GM21381 (cell line): ENCODE data around the gene GNG10.
A peak's percentile ranks its signal among the peaks of the same experiment; 100 is the strongest.
"Not testable (repeated sequence)": the region's sequence is repeated elsewhere in the genome, so short reads cannot be mapped to it uniquely, and the experiment has no call there.

ENCODE experiments used
- ATAC-seq: cut with Tn5 transposase; IDR thresholded peaks from one replicate; pipeline ENCODE4 v1.9.1; 2021; ENCODE audit warnings: mild to moderate bottlenecking, moderate library complexity; ENCODE audit not compliant: unreplicated experiment

GNG10 gene

DNA sequence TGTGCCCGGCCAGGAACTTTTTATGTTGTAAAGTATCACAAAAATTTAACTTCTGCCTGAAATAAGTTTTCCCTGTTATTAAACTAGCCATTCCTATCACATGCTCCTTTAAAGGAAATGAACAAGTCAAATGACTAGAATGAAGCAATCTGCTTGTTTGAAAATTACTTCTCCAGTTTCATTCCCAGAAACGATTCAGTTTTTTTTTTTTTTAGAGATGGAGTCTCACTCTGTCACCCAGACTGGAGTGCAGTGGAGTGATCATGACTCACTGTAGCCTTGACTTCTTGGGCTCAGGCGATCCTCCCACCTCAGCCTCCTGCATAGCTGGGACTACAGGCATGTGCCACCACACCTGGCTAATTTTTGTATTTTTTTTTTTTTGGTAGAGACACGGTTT, 13.3 kb upstream of the GNG10 start:
- ATAC-seq = no peak

DNA sequence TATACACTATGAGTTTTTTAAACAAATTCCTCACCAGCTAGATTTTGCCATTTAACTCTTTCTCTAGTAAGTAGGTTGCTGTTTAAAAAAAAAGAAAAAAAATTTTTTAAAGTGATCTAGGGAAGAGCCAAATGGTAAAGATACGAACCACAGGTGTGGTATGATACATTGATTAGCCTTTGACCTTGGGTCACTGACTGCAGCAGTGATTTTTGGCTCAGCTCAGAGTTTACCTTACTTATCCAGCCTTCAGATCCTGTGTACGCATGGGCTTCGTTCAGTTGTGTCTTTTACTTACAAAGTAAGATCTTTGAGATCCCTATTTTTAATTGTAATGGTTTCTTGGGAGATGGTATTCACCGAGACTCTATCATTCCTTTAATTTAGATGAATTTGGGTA, 12.4 kb upstream of the GNG10 start:
- no peak for ATAC-seq

DNA sequence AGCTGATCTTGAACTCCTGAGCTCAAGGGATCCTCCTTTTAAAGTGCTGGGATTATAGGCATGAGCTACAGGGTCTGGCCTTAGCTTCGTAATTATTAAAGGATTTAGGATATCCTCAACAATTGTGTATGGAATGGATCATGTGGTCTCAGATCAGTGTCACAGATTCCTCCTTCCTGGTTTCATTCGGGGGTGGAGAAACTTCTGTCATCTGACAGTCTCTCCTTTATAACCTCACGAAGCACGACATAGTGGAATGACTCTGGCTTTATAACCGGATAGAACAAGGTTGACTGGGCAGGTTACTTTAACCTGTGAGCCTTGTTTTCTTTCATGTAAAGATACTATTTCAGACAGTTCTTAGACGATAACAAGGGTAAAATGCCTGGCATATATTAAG, 4.4 kb upstream of the GNG10 start:
- ATAC-seq = no peak

DNA sequence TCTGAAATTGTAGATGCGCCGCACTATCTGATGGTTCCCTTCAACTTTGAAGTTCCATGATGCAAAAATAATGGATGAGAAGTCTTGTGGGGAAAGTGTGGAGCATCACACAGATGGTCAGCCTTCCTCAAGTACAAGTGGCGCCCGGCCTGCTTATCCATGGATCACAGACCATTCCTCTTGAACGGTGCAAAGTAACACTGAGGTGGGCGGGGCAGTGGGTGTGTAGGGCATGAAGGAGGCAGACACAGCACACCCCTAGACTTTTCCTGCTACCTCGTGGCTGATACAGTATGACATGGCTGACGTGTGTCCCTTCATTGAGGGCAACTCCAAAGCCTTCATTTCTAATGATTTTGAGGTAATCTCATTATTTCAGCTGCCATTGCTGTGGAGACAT, 2.5 kb upstream of the GNG10 start:
- no peak for ATAC-seq

DNA sequence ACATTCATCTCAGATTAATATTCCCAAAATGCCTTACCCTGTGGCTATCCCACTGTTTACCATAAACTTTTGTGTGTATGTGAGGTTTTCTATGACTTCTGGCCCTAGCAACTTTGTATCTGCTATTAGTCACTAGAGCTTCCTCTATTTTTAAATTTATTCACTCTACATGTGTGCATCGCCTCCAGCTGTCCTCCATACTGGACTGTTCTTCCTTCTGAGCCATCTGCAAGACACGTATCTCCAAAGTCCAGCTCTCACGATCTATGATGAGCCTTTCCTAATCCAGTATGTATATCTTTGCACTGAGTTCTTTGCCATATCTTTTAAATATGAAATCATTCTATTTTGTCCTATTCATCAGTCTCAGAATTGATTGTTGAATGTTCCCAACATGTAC, 1.7 kb upstream of the GNG10 start:
- ATAC-seq = no peak

DNA sequence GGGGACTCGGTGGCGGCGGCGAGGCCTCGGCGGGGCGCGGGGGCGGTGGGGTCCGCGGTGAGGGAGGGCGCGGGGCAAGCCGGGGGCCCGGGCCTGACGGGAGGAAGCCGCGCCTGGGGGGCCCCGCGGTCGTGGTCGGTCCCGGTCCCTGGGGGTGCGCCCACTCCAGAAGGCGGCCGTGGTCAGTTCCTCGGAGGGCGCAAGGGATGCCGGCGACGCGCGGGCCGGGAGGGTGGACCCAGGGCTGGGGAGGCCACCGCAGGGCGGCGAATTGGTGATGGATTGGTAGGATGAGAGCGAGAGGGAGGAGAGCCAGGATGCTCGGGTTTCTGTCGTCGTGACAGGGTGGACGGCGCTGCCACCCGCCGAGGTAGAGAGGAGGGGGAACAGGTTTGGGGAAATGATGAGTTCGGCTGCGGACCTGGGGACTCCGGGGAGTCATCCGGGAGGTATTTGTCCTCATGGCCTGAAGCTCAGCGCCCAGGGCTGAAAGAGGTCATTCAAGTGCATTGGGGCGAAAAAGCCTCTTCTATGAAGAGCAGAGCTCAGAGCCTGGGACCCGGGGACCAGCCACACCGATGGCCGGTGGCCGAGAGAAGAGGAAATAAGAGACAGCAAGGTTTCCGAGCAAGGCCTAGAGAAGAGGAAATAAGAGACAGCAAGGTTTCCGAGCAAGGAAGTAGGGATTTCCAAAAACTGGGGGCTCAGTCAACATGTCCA, 557 bp downstream of the GNG10 start:
- ATAC-seq = peak; percentile 39

DNA sequence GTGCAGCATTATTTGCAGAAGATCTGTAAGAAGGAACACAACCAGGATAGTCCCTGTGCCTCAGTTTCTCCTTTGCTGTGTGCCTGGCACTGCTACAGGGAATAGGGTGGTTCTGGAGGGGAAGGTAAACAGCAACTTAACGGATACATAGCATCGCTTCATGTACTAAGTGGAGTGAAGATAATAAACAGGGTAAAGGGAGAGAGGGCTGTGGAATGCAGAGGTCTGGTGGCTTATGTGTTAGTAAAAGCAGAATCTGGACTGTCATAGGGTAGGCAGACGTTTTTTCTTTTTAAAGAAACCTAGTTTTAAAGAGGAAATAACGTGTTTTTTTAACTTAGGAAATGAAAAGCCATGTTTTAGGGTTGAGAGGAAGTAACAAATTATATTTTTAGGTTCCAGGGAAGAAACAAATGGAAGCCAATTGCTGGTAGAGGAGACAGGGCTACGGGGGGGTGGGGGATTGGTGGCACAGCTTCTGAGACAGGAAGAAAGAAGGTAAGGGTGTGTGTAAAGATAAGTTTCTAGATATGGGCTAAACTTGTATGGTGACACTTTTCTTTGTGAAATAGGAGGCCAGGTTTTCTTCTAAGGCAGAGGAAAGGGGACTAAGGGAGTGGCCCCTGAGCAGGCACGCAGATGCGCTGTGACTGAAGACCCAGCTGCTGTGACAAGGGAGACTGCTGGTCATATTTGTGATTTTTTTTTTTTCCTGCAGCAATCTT, 1.3 kb downstream of the GNG10 start:
- no peak for ATAC-seq

DNA sequence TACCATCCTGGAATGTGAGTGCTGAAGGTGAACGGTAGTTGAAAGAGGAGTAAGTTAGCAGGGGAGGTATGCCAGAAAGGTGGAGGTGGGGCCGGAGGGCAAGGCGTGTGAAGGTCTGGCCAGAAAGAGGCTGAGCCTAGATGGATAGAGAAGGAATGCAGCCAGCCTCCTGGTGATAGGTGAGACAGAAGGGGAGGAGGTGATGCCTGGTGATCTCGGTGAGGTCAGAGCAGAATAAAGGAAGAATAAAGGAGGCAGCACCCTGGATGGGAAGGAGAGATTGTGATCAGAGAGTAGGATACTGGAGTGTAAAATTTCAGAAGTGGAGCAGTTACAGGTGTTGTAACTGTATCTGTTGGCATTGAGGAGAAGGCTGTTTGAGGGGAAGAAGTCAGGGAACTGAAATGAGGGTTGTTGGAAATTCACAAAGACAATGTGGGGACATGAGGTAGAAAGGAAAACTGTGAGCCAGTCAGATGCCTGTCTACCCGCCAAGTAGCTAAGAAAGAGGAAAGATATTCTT, 2.0 kb downstream of the GNG10 start:
- no peak for ATAC-seq

DNA sequence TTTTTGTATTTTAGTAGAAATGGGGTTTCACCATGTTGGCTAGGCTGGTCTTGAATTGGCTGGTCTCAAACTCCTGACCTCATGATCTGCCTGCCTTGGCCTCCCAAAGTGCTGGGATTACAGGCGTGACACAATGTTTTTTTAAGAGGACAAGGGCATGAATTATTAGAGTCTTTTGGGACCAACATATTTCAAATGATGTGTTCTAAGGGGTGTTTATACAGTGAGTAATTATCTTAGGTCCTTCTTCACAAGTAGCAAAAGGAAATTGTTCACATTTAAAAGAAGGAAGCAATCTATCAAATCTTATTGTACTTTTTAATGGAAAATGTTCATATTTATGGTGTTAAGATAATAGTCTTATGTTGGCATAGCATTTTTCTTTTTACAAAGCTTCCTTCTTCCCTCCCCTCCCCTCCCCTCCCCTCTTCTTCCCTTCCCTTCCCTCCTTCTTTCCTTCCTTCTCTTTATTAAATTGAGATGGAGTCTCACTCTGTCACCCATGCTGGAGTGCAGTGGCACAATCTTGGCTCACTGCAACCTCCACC, 6.7 kb downstream of the GNG10 start:
- no peak for ATAC-seq

DNA sequence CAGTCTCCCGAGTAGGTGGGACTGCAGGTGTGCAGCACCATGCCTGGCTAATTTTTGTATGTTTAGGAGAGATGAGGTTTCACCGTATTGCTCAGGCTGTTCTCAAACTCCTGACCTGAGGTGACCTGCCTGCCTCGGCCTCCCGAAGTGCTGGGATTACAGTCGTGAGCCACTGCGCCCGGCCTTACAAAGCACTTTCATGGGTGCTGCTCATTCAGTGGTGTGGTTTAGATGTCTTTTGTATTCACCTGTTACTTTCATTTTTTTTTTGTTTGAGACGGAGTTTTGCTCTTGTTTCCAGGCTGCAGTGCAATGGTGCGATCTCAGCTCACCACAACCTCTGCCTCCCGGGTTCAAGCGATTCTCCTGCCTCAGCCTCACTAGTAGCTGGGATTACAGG, 7.2 kb downstream of the GNG10 start:
- not testable (repeated sequence) for ATAC-seq

DNA sequence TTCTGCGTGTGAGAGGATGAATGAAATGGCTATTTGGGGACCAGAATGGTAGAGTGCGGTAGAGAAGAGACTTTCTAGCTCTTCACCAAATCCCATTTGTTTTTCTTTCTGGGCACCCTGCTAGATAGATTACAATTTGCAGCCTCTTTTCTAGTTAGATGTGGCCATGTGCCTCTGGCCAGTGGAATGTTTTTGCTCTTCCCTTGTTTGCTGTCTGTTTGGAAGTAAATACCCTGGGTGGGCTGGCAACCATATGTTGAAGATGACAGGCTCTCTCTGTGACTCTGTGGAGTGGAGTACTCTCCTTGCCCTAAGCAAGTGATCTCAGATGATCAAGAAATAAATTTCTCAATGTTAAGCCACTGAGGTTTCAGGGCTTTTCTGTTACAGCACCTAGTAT, 12.9 kb downstream of the GNG10 start:
- ATAC-seq = no peak

DNA sequence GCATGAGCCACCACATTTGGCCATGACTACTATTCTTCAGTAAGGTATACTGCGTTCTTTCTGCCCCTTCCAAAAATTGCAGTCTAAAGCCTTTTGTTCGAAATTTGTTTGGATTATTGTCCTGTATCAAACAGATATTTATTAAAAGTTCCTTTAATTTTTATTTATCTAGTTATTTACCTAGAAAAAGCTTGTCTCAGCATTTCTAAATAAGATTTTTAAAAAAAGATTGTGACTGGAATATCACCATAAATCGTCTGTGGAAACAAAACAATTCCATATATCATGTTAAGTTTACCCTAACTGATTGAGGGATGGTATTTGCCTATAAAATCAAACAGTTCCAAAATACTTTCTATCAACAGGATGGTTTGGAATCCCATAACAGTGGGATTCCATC, 14.7 kb downstream of the GNG10 start:
- ATAC-seq = no peak

DNA sequence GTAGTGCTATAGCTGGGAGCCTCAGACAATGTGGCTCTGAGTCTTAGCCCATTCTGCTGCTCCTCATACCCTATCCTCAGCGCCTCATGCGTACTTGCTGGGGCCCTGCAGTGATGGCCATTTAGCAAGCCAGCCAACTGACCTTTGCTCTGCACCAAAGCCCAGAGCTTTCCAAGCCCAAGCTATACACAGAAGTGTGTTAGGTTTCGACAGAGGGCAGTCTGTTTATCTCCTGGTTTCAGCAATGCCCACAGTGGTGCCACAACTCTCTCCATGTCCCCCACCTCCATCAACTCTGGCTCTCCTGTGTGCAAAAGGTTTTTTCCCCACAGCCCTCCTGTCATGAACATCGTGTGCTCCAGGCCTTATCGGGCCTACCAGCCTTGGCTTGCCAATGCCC, 16.9 kb downstream of the GNG10 start:
- ATAC-seq = no peak

DNA sequence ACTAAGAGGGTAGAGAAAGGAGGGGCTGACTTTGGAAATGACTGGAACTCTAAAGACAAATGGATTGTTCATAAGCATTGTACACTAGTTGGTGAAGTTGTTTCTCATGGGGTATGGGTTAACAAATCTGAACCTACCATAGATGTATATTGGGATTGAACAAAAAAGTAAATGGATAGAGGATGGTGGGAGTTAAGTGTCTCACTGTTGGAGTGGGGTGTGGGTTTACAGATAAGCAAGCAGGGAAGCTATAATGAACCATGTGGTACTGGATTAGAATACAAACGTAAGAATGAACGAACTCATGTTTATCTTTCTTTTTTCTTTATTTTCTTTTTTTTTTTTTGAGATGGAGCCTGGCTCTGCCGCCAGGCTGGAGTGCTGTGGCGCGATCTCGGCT, 17.8 kb downstream of the GNG10 start:
- ATAC-seq = no peak

DNA sequence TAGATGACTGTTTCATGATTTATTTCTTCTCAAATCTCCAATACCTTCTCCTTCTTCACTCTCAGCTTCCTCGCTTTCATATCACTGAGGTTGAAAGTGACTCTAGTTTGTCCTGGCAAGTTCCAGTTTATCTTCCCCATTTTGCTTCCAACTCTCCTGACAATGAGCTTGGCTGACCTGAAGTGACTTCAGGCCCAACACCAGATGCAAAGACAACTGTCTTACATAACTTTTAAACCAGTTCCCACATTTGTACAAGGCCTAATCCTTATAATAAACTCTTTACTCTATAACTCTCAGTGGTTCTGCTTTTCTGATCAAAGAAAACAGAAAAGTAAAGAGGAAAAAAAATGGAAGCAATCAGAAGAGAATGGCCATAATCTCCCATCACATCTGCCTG, 22.0 kb downstream of the GNG10 start:
- ATAC-seq = no peak

DNA sequence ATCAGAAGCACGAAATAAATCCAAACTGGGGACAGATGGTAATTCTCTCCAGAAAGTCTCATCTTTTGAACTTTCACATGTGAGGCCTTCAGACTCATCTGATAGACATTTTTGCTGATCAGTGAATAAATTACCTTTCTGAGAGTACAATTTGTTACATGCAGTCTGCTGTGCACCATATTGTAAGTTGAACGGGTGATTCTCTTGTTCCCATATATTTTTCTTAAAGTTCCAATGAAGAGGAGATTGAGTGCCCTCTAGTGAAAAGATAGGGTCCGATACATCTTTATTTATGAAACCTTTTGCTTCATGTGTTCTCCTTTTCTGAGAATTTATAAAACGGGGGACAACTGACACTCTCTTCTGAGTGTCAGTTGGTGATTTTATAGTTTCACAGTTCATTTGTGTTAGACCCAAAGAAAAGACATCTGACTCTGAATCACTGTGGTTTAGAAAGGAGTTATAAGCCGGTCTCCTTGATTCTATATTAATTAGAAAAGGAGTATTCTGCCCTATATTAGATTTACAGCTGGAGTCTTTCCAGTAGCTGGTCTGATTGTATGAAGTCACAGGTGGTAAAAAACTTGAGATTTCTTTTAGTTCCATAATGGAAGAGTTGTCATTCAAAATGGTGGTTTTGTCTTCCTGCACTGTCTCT, 30.4 kb downstream of the GNG10 start:
- no peak for ATAC-seq

DNA sequence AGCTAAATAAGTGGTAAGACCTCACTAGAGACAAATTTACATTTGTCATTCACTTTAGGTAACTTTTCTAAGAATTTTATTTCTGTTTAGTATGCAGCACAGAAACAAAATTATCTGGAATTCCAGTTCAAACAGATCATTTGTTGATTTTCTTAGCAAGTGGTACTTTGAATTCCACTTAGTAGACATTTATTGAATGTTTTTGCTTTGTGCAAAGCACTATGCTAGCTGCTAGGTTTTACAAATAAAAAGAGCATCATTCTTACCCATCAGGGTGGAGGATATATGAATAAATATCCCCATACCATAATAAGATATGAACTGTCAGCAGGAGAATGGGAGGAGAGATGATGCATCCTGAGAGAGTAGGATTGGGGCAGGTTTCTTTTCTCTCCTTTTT, 35.4 kb downstream of the GNG10 start:
- no peak for ATAC-seq

DNA sequence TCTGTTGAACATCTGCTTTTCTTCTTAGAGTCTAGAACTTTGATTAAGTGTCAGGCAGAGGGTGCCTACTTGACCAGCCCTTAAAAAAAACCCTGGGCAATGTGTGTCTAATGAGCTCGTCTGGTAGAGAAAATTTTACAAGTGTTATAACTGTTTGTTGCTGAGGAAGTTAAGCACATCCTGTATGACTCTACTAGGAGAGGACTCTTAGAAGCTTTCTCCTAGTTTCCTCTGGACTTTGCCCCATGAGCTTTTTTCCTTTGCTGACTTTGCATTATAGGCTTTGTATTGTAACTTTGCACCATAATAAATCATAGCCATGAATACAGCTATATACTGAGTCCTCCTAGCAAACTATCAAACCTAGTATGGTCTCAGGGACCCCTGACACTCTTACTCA, 39.4 kb downstream of the GNG10 start:
- no peak for ATAC-seq

DNA sequence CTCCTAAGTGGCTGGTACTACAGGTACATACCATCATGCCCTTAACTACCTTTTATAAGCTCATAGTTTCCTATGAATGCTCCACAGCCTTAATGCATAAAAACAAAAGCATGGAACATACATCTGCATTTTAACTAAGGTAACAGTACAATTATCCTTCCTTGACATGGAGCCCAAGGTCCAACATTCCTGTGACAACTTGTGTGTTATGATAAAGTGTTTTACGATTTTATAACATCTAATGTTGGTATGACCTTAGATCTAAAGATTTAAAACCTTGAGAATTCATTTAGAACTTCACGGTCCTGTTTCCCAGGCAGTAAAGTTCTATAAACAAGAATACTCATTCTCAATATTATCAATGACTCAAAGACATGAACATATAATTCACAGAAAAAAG, 43.1 kb downstream of the GNG10 start:
- no peak for ATAC-seq

DNA sequence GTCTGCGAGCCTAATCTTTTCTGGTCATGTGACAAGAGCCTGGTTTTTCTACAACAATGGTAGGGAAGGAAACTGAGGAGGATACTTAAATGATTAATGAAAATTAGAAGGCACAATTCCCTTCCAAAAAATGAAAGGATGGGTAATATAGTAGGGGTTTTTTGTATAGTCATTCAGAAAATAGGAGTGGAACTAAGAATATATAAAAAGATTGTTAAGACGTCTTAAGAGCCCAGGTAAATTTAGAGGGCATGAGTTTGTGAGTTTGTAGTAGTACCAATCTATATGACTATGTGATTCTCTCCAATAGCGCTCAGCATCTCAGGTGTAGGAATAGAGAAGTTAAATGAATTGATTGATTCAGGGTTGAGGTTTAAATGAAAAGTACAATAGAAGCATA, 50.1 kb downstream of the GNG10 start:
- no peak for ATAC-seq

DNA sequence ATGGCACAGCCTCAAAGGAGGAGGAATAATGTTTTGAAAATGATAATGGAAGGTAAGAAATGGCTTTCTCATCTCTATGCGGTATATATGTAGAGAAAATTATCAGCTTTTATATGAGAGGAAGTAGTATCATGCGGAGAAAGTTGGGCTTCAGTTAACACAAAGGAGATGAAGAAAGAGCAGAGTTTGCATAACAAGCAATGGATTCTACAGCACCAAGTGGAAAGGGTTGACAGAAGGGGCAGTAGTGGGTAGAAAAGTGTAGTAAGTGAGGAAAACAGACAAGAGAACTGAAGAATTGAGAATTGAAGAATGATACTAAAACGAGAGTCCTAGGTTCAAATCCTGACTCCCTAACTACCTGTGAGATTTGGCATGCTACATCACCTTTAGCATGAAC, 51.0 kb downstream of the GNG10 start:
- no peak for ATAC-seq

DNA sequence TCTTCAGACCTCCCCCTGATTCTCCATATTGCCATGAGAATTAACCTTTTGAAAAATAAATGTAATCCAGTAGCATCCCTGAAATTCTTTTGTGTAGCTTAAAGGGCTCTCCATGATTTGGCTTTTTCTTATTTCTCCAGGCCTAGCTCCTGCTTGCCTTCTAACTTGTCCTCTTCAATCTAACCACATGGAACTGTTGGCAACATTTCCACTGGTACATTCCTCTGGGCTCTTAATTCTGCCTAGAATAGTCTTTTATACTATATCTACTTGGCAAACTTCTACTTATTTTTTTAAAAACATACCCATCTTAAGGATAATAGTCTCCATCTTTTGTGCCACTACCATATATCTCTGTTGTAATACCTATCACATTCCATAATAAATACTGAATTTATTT, 54.1 kb downstream of the GNG10 start:
- ATAC-seq = no peak
